ENCODE measurements around the gene DGCR2. TPM values are rescaled to one million over a fixed set of nuclear protein-coding genes. Genes with fewer than 3 reads are reported as not detected.

DGCR2 gene
- total and polyA plus RNA-seq, 10 of the 15 experiments (the other 5 are each of a cell fraction or from before 2014, with no cell fraction given) = 0.19 to 28.4 (median 16.0) TPM

- ATAC-seq (no peak), FAIRE-seq (no peak), DNase-seq (ENCODE audit: low read depth, low spot score) (no peak)
- no peak overlapping the region for H3K27ac ChIP-seq (ENCODE audit: control insufficient read depth, insufficient read depth)
- 95% methylated on average over 4 of the region's 4 CpGs for WGBS (ENCODE audit: insufficient coverage, insufficient replicate concordance, low lambda C conversion rate, missing lambda C conversion rate)
- H3K9ac ChIP-seq (ENCODE audit: control insufficient read depth, insufficient read depth, low read length) = no peak overlapping the region
- no TSS peak for BruUV-seq (replicated peaks)
- ChIA-PET RAD21 (ENCODE audit: unreplicated experiment) (no interaction called here), CTCF (interaction anchor here (0.8 kb wide), 1 partner anchor 50 kb away, joined by 3 read pairs; the partner anchor contains the start of gene ESS2), SMC1A (ENCODE audit: uncharacterized antibody, unreplicated experiment) (interaction anchor here (1.0 to 1.1 kb wide), 2 partner anchors 9 to 13 kb away, joined by 3 read pairs; no protein-coding TSS in a partner anchor), POLR2A (no interaction called here)
- no peak overlapping the region for H3K4me2 ChIP-seq (ENCODE audit: control insufficient read depth, insufficient read depth)
- H4K20me1 ChIP-seq (ENCODE audit: control insufficient read depth, insufficient read depth) = no peaks in the 10 kb centered on the region
- H3K36me3 ChIP-seq (ENCODE audit: control insufficient read depth in 2 of 2, insufficient read depth in 2 of 2, low read length in 1 of 2) = peaks cover 3 to 7% of the 10 kb centered on the region in 2 experiments; a peak in 3 of 4 replicates
- H3K4me1 ChIP-seq (ENCODE audit: control insufficient read depth, insufficient read depth, low read length) = no peaks in the 10 kb centered on the region
- H3K27me3 ChIP-seq (replicated peaks in 1 of 2; ENCODE audit: control insufficient read depth in 2 of 2, insufficient read depth in 2 of 2, low read length in 1 of 2) = no peaks in the 10 kb centered on the region
- no peak overlapping the region for H3K4me3 ChIP-seq
- no peaks in the 10 kb centered on the region for H3K9me3 ChIP-seq (replicated peaks; ENCODE audit: control insufficient read depth, insufficient read depth, low read length)
- no peaks in the 10 kb centered on the region; the same call in 1 of the 2 replicates for H3K79me2 ChIP-seq (ENCODE audit: control insufficient read depth, insufficient read depth, low read length)
- intact Hi-C loops (cut with micrococcal nuclease; ENCODE audit: unreplicated experiment) (no loop called here), in situ Hi-C loops (cut with MboI) (no loop called here)
- no peak overlapping the region for H2AFZ ChIP-seq (ENCODE audit: control insufficient read depth, low read depth, low read length)
- TF ChIP-seq, protein P1, sequence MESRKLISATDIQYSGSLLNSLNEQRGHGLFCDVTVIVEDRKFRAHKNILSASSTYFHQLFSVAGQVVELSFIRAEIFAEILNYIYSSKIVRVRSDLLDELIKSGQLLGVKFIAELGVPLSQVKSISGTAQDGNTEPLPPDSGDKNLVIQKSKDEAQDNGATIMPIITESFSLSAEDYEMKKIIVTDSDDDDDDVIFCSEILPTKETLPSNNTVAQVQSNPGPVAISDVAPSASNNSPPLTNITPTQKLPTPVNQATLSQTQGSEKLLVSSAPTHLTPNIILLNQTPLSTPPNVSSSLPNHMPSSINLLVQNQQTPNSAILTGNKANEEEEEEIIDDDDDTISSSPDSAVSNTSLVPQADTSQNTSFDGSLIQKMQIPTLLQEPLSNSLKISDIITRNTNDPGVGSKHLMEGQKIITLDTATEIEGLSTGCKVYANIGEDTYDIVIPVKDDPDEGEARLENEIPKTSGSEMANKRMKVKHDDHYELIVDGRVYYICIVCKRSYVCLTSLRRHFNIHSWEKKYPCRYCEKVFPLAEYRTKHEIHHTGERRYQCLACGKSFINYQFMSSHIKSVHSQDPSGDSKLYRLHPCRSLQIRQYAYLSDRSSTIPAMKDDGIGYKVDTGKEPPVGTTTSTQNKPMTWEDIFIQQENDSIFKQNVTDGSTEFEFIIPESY (IDR thresholded peaks at IDR 0.05) = no peak
- TF ChIP-seq NR2C1 (IDR thresholded peaks at IDR 0.05) (no peak), SUPT20H (IDR thresholded peaks at IDR 0.05; ENCODE audit: borderline replicate concordance, control insufficient read depth, low read depth, low read length) (no peak), SREBF1 (IDR thresholded peaks at IDR 0.05; ENCODE audit: low read length) (no peak), SMAD1 (IDR thresholded peaks at IDR 0.05; ENCODE audit: low read depth, partially characterized antibody) (no peak), KAT2A (conservative IDR thresholded peaks at IDR 0.05; ENCODE audit: control insufficient read depth, low read depth, low read length) (no peak), HSF1 (IDR thresholded peaks at IDR 0.05; ENCODE audit: low read depth, low read length) (no peak), ATF3 (IDR thresholded peaks at IDR 0.05; ENCODE audit: borderline replicate concordance, extremely low read depth, low read depth, low read length) (no peak), SKIL (IDR thresholded peaks at IDR 0.05; ENCODE audit: low read depth, poor library complexity, severe bottlenecking) (no peak)
- TF ChIP-seq, protein P2, sequence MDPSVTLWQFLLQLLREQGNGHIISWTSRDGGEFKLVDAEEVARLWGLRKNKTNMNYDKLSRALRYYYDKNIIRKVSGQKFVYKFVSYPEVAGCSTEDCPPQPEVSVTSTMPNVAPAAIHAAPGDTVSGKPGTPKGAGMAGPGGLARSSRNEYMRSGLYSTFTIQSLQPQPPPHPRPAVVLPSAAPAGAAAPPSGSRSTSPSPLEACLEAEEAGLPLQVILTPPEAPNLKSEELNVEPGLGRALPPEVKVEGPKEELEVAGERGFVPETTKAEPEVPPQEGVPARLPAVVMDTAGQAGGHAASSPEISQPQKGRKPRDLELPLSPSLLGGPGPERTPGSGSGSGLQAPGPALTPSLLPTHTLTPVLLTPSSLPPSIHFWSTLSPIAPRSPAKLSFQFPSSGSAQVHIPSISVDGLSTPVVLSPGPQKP (IDR thresholded peaks at IDR 0.05; ENCODE audit: low read depth, low read length) = no peak
- TF ChIP-seq, protein P3, sequence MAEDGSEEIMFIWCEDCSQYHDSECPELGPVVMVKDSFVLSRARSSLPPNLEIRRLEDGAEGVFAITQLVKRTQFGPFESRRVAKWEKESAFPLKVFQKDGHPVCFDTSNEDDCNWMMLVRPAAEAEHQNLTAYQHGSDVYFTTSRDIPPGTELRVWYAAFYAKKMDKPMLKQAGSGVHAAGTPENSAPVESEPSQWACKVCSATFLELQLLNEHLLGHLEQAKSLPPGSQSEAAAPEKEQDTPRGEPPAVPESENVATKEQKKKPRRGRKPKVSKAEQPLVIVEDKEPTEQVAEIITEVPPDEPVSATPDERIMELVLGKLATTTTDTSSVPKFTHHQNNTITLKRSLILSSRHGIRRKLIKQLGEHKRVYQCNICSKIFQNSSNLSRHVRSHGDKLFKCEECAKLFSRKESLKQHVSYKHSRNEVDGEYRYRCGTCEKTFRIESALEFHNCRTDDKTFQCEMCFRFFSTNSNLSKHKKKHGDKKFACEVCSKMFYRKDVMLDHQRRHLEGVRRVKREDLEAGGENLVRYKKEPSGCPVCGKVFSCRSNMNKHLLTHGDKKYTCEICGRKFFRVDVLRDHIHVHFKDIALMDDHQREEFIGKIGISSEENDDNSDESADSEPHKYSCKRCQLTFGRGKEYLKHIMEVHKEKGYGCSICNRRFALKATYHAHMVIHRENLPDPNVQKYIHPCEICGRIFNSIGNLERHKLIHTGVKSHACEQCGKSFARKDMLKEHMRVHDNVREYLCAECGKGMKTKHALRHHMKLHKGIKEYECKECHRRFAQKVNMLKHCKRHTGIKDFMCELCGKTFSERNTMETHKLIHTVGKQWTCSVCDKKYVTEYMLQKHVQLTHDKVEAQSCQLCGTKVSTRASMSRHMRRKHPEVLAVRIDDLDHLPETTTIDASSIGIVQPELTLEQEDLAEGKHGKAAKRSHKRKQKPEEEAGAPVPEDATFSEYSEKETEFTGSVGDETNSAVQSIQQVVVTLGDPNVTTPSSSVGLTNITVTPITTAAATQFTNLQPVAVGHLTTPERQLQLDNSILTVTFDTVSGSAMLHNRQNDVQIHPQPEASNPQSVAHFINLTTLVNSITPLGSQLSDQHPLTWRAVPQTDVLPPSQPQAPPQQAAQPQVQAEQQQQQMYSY (CRISPR knock-in tag; IDR thresholded peaks at IDR 0.05) = no peak
Observed at GRCh38 chr22:19094393-19094997, 27.7 kb downstream of the DGCR2 start.
